Body of pancreas (tissue), 4 donors: ENCODE measurements around the gene HAPLN2.

Source experiments
- POLR2A ChIP-seq, 3 donors: fragments of 450-650 bp; IDR thresholded peaks; one replicate each; pipeline ENCODE4 v1.6.1; 2016; ENCODE audit warnings: antibody characterized with exemption in 3 of 3, mild to moderate bottlenecking in 2 of 3
- TF ChIP-seq, protein P1 (sequence below), 7 experiments: fragments of 450-650 bp in 4 of 7; fragments of 200-600 bp in 3 of 7; sonication (generic) in 3 of 7; IDR thresholded peaks; one replicate each; pipeline ENCODE4 v1.5.1; 2016 to 2019; ENCODE audit warnings: antibody characterized with exemption in 7 of 7

DNA sequence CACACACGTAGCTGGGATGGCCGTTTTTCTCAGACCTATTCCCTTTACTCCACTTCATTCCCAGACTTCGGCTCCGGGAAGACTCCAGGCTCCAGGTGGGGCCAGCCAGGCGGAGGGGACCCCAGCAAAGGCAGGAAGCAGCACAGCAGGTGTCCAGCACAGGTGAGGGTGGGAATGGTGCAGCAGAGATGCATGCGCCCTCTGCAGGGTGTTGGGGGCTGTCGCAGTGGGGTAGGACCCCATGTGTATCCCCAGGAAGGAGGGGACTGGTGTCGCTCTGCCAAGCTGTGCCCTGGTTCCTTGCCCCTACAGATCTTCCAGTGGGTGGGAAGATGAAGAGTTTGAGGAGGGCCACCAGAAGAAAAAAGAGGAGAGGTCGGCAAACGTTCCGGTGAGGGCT is 34.4 kb upstream of the HAPLN2 start:
- no peak for TF ChIP-seq POLR2A (IDR thresholded peaks at IDR 0.05)
- TF ChIP-seq, protein P1, sequence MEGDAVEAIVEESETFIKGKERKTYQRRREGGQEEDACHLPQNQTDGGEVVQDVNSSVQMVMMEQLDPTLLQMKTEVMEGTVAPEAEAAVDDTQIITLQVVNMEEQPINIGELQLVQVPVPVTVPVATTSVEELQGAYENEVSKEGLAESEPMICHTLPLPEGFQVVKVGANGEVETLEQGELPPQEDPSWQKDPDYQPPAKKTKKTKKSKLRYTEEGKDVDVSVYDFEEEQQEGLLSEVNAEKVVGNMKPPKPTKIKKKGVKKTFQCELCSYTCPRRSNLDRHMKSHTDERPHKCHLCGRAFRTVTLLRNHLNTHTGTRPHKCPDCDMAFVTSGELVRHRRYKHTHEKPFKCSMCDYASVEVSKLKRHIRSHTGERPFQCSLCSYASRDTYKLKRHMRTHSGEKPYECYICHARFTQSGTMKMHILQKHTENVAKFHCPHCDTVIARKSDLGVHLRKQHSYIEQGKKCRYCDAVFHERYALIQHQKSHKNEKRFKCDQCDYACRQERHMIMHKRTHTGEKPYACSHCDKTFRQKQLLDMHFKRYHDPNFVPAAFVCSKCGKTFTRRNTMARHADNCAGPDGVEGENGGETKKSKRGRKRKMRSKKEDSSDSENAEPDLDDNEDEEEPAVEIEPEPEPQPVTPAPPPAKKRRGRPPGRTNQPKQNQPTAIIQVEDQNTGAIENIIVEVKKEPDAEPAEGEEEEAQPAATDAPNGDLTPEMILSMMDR (IDR thresholded peaks at IDR 0.05), result peak in 1 of 7 experiments; percentile 12
